Activated CD8-positive, alpha-beta memory T cell treated with anti-CD3 and anti-CD28 coated beads for 1 hour (primary cell): Measurements from ENCODE around the gene MICALL2.

Experiments
- DNase-seq, 2 donors: peaks; one replicate each; pipeline ENCODE4 v3.0.0-alpha.2; 2020; ENCODE audit warnings: low read depth in 1 of 2; ENCODE audit errors: extremely low read depth in 1 of 2

The MICALL2 gene

DNA sequence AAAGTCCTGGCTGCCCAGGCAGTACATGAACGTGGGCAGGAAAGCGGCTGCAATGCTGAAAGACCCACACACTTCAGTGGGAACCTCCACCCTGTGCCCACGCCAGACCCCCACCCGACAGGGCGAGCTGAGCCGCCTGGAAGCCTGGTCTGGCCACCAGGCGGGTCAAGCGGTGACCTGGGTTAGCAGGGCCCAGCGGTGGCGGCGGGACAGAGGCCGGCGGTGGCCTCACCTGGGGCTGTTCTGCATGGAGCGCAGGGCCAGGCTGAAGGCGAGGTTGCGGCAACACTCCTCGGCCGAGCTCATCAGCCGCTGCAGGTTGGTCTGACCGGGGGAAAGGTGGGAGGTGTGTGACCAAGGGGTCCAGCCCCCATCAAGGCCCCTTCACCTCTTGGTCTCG is 11.6 kb upstream of the MICALL2 start:
- DNase-seq, result no peak

DNA sequence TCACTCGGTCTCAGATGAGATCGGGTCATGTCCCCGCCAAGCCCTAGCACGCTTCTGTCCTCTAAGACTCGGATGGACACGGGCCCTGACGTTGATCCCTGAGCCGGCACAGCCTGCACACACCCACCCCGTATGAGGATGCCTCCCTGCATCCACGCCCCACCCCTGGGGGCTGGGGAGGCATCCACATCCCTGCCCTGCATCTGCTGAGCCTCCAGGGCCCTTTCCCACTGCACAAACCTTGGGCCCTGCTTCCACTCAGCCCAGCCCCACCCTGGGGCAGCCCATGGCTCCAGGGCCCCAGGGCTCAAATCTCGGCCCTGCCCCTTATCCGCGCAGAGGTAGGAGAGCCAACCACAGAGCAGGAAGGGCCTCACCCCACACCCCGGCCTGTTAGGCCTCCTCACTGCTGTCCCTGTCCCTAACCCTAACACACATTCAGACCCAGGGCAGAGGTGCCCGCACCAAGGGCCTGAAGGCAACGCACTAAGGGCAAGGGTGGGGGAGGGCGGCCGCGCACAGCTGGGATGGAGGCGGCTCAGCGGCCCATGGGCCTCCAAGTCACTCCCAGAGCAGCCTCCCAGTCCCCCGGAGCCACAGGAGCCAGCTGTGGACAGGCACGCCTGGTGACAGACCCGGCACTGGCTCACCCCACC is 9.5 kb upstream of the MICALL2 start:
- DNase-seq, result no peak

DNA sequence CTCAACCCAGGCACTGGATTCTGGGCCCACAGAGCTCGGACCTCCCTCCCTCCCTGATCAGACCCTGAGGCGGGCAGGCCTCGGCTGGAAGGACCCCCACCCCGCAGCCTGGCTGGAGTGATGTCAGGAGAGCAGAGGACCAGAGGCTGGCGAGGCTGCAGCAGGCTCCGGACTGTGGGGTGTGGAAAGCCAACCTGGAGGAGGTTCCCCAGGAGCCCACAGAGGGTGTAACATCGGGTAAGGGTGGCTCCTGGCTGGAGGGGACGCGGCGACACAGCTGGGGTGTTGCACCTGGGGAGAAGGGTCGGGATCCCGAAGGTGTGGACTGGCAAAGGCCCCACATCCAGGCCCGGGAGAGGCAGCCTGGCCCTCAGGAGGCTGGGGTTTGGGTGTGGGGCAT is 8.9 kb upstream of the MICALL2 start:
- DNase-seq, result no peak

DNA sequence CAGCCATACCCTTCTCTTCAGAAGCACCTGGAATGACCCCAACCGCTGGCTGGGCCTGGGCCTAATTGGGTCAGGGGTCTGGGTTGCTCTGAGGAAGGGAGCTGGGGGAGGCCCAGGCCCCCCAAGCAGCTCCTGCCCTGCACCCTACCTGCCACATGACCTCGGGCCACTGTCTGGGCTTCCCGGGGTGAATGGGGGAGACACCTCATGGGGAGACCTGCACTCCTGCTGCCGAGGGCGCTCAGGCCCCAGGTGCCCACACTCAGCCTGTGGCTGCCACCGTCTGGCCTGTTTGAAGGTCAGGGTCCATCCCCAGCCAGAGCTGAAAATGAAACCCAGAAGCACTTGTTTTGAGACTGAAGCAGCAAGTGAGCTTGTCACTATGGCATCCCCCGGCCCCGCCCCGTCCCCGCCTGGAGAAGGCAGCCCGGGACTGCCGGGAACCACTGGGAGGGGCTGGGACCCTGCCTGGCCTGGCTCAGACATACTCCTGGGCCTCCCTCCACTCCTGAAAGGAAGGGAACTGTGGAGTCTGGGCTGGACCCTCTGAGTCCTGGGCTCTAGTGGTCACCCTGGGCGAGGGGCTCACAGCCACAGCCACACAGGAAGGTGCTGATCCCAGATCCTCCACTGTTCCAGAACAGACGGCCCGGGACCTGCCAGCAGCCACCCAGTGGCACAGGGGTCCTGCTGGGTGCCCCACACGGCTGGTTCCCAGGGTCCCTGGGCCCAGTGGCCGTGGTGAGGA is 7.4 kb upstream of the MICALL2 start:
- DNase-seq, result no peak

DNA sequence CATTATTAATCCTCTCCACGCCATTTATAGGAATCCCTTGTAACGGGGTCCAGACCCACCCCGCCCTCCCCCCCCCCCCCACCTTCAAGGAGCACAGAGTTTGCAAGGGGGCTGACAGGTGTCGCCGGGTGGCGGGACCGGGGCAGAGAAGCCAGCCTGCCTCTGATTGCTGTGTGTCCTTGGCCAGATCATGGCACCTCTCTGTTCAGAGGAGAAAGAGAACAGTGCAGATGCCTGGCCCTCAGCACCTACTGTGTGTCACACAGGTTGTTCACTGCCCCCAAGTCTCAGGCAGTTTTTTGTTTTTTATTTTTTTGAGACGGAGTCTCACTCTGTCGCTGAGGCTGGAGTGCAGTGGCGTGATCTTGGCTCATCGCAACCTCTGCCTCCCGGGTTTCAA is 5.4 kb upstream of the MICALL2 start:
- DNase-seq, result no peak

DNA sequence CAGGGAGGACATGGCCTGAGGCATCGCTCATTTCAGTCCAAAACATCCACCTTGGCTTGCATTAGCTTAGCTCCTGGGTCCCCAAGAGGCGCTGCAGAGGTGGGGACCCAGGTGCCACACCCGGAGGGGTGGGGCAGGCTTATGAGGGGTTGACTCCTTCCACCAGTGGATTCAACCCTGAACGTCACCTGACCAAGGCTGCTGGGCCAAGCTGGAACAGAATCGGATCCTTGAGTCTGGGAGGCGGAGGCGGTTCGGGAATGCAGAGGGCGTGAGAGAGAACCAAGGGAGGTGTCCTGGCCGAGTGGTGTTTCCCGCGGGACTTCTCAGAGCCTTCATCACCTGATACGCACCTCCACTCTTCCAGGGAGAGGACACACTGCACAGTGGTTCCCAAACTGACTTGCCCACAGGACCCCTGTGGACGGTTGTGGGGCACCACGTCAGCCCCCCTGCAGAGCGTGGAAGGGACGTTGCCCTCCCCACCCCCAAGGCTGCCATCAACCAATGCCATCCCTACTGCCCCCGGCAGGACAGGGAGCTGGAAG is 4.5 kb upstream of the MICALL2 start:
- no peak for DNase-seq

DNA sequence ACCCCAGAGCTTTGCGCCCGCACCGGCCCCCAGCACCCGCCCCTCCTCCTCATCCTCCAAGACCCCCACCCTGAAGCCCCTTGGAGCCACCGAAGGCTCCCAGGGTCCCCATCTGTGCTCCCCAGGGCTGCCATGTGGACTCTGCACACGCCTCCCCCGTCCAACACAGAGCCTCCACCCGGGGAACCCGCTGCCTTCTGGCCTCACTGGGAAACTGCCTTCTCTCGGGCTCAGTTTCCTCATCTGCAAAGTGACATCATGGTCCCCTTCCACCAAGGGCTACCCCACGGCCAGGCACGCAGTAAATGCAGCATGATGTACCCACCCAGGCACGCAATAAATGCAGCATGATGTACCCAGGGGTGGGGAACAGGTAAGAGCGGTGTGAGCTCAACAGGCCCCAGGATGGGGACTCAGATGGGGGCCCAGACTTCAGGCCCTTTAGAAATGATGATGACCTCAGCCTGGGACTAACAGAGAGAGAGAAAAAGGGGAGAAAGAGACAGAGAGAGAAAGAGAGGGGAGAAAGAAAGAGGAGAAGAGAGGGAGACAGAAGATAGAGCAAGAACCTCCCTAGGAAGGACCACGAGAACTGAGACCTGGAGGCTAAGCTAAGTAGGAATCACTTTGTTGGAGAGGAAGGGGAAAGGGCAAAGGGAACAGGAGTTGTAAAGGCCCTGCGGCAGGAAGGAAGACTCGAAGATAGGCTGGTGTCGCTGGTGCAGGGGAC is 2.5 kb upstream of the MICALL2 start:
- no peak for DNase-seq

DNA sequence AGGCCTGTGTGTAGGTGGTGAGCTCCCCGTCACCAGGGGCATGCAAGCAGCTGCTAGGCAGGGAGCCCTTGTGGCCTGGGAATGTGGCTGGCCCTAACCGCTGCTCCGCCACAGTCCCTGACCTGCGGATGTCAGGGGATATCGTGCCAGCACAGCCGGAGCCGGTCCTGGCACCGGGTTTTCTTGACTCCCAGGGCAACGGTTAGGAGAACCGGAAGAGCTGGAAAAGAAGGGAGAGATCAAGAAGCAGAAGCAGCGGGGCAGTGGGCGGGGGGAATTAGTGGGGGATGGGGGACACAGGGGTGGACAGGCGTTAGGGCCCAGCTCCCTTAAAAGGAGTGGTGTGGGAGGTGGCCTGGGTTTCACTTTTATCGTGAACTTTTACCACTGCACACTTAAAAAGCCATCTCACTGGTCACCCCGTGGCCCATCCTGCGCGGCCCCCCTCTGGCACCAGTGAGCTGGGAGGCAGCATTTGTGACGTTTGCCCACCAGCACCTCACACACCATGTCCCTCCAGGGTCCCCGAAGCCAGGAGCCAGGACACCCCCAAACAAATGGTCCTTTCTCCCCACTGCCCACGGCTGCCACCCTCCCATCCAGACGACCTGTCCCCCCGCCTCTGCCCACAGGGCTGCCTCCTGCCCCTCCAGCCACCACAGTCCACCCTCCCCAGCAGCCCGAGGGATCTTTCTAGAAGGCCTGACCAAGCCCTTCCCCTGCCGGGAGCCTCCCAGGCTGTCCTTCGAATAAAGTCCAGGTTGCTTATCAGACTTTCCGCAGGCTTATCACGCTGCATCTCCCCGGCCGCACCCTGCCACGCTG is 1.8 kb upstream of the MICALL2 start:
- DNase-seq, result no peak

DNA sequence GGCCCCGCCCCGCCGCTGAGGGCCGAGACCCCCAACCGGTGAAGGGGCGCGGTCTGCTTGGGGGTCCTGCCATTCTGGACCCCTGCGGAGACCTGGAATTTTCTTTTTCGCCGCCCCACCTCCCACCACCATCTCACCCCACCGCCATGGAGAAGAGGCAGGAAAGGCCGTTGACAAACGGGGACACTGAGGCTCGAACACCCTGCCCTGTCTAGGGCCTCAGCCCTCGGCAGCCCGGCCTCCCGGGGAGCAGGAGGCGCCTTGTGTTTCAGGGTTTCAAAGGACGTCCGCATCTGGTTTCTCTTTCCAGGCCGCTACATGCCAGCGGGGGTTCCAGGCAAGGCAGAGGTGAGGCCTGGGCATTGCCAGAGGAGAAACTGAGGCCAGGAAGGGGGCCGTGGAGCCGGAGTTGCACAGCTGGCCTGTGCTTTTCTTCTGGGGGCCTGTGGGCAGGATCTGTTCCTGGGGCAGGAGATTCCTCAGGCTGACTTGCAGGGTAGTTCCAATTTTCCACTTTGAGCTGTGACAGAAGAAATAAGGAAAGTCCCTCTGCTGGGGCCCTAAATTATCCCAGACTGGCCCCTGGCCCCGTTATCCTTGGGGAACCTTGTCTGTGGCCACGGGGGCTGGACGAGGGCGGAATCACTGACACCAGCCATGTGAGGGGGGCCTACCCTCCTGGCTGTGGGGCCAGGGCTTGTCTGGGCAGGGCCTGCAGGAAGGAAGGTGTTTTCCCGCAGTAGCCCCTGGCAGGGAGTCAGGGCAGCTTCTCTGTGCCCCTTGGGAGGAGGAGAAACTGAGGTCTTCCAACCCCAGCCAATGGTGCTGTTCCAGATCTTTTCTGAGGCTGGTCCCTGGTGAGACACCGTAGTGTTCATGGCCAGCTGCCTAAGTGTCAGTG is 900 bp upstream of the MICALL2 start:
- DNase-seq, result no peak

DNA sequence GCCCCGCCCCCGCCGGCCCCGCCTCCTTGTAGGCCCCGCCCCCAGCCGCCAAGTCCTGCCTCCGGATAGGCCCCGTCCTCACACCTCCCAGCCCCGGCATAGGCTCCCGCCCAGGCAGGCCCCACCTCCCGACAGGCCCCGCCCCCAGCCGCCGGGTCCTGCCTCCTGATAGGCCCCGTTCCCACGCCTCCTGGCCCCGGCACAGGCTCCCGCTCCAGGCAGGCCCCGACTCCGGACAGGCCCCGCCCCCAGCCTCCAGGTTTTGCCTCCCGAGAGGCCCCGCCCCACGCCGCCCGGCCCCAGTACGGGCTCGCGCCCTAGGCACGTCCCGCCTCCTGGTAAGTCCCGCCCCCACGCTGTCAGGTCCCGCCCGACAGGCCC is 232 bp upstream of the MICALL2 start:
- DNase-seq, result peak; percentile 91 to 93

DNA sequence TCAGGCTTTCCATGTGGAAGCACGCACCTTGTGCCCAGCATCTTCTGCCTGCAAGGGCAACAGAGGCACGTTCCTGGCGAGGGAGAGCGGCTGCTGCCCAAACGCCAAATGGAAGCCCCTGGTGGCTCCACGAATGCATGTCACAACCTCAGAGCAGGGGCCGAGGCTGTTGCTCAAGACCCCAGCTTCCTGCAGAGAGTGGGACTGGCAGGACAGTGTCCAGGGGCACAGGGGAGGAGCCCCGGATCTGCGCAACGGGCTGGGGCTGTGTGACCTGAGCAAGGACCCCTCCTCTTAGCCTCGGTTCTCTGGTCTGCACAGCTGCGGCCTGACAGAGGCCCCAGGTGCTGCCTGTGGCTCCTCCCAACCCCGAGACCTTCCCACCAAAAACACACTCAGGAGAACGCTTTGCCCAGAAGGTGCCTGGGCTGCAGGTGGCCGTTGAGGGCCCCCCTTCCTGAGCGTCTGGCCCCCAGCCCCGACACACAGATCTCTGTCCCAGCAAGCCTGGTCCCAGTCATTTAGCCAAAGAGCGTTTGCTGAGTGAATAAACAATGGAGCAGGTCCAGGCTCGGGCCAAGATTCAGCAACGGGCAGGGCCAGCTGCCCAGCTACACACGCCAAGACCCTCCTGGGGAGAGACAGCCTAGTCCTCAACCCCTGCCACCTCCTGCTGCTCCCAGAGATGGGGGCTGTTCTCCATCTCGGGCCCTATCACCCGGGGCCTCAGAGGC is 1.2 kb downstream of the MICALL2 start:
- DNase-seq, result no peak

DNA sequence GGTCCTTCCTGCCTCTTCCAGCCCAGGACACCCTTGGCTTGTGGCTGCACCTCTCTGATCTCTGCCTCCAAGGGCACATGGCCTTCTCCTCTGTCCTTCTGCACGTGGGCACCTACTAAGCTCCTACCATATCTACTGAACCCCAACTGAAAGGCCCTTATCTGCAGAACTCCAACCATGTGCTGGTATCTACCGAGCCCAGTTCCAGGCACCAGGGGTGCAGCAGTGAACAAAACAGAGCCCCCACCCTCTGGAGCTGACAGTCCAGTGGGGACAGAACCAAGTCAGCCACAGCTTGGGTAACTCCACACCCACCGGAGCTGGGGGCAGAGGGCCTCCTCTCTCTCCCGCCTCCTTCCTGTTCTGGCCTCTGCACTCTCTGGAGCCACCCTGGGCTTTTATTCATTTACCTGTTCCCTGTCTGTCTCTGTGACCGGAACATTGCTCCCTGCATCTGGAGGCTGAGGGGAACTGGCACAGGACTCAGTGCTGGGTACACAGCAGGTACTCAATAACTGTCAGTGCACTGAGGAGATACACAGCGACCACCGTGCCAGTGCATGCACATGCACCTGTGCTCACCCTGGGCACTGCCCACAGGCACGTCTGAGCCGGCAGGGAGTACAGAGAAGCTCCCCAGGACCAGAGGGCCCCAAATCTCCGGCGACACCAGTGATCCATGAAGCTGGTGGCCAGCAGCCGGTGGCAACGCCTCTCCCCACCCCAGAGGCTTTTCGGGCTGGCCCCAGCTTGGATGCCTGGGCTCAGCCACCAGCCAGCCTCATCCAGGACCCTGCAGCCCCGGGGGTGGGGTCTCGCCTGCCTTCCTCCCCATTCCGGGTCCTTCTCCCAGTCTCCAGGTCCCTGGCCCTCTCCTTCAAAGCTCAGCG is 2.0 kb downstream of the MICALL2 start:
- DNase-seq, result no peak

DNA sequence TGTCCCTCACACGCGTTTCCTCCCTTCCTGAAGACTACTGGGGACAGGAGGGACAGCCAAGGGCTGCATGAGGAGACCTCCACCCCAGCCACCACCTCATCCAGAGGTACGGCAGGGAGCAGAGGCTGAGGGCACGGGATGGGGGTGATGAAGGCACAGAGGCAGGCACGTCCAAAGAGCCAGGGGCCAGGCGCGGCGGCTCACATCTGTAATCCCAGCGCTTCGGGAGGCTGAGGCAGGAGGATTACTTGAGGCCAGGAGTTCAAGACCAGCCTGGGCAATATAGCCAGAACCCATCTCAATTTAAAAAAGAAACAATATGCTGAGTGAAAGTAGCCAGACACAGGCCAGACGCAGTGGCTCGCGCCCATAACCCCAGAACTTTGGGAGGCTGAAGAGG is 3.3 kb downstream of the MICALL2 start:
- no peak for DNase-seq

DNA sequence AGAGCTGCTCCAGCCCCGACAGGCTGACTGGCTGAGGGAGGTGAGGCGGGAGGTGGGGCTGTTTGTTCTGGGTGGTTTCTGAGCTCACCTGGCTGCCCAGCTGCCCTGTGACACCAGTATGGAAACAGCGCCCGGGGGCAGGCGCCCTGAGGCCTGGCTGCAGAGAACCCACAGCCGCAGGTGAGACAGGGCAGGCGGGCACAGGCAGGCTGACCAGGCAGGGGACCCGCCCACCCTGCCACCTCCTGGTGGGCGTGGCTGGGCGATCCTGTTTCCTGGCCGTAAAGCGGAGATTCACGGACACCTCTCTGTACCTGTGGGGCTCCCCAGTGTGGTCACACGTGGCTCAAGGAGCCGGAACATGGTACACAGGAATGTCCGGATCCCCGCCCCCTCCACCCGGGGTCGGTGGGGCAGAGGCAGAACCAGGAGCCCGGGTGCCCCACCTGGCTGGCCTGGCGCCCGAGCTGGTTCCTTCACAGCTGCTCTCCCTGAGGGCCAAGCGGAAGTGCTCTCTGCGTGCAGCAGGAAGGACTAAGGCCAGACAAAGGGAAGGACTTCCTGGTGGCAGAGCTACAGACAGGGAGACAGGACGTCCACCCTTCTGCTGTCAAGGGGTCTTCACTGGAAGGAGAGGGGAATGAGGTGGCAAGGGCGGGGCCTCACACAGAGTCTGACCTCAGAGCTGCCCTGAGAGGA is 3.9 kb downstream of the MICALL2 start:
- DNase-seq, result no peak

DNA sequence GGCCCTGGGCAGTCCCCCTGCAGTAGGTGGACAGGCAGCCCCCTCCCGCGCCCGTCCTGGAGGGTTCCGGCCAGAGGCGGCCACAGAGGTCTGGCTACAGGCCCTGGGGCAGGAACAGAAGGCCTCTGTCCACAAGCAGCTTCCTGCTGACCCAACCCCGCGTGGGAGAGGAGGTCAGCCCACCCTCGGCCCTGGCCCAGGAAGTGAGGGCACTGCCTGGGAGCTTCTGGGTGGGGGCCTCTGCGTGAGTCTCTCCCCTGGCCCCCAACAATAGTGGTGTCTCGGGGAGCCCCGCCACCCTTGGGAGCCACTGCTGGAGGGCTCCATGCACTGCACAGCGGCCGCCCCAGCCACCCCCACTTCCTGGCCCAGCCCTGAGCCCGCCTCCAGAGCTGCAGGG is 4.7 kb downstream of the MICALL2 start:
- DNase-seq, result no peak

DNA sequence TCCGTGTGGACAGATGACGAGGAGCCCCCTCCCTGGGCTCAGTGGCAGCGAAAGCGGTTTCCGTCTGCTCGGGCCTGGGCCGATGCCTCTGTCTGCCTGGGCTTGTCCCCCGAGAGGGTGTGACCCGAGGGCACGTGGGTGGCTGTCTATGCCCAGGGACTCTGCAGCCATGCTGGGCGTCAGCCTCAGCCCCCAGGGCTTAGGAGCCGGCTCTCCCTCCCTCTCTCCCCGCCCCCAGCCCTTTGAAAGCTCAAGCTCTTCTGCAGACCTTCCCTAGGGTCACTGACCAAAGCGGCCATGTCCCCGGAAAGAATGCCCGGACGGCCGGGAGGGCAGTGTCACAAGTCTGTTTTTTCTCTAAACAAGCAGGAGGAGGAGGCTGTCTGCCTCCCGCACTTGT is 7.1 kb downstream of the MICALL2 start:
- no peak for DNase-seq

DNA sequence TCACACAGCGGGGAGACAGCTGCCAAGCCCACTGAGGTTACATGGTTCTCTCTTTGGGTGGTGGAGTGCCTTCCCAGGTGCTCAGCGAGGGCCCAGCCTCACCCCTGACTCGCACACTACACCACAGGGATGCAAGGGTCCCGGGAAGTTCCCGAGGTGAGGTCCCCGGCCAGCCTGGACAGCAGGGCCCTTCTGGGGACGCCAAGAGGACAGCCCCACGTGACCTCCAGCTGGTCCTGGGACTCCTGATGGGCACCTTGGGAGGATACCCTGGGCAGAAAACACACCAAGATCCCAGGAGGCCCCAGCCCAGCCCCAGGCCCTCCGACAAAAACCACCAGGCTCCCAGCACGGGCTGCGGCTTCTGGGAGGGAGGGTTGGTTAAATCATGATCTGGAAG is 8.3 kb downstream of the MICALL2 start:
- no peak for DNase-seq

DNA sequence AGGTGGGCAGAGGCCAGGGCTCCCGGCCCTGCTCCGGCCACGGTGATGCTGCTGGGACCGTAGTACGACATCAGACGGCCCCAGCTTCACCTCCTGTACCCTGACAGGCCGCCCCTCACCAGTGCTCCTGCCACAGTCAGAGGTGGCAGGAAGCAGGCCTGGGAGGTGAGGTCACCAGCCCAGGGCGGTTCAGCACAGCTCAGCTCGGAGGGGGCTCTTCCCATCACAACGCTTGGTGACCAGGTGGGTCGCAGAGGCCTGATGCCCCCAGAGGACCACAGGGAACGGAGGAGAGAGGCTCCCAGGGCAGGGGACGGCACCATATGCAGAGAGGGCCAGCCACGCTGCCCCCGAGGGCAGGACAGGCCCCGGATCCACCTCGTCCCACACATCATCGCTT is 8.8 kb downstream of the MICALL2 start:
- DNase-seq, result no peak
